Activated CD8-positive, alpha-beta T cell treated with anti-CD3 and anti-CD28 coated beads for 36 hours (primary cell): ENCODE data around the gene MICA. TPM values are rescaled to one million over a fixed set of nuclear protein-coding genes. Genes with fewer than 3 reads are reported as not detected.
"Not testable (repeated sequence)": the region's sequence is repeated elsewhere in the genome, so short reads cannot be mapped to it uniquely, and the experiment has no call there.

ENCODE experiments used
- ATAC-seq: fragments of 200-7000 bp; cut with Tn5 transposase; one replicate; pipeline ENCODE4 v1.10.0; 2021; ENCODE audit warnings: mild to moderate bottlenecking, moderate library complexity
- CTCF ChIA-PET: fragments of 350-600 bp; sonication (Branson Sonifier 250); formaldehyde crosslinking; loops from one replicate; lab custom pipeline; 2021; ENCODE audit warnings: antibody characterized with exemption; lab: Charles Lee
- POLR2A ChIA-PET: fragments of 350-600 bp; sonication (Branson Sonifier 250); formaldehyde crosslinking; loops from one replicate; lab custom pipeline; 2021; ENCODE audit warnings: antibody characterized with exemption; lab: Charles Lee
- DNase-seq: peaks from one replicate; pipeline ENCODE4 v3.0.0-alpha.2; 2020
- H3K27ac Mint-ChIP-seq: one replicate; pipeline ENCODE4 v1.8.0; 2021; ENCODE audit warnings: mild to moderate bottlenecking, mixed read lengths
- H3K27me3 Mint-ChIP-seq: one replicate; pipeline ENCODE4 v1.8.0; 2021; ENCODE audit warnings: mixed read lengths
- H3K36me3 Mint-ChIP-seq: one replicate; pipeline ENCODE4 v1.8.0; 2021; ENCODE audit warnings: low read depth, mixed read lengths
- H3K4me1 Mint-ChIP-seq: one replicate; pipeline ENCODE4 v1.8.0; 2021; ENCODE audit warnings: low read depth, mixed read lengths
- H3K4me3 Mint-ChIP-seq: one replicate; pipeline ENCODE4 v1.8.0; 2021; ENCODE audit warnings: mild to moderate bottlenecking, moderate library complexity, mixed read lengths
- H3K9me3 Mint-ChIP-seq: one replicate; pipeline ENCODE4 v1.8.0; 2021; ENCODE audit warnings: mixed read lengths
- CTCF ChIP-seq: fragments of 200-600 bp; IDR thresholded peaks from one replicate; pipeline ENCODE4 v1.8.0; 2022; ENCODE audit warnings: antibody characterized with exemption, mild to moderate bottlenecking
- intact Hi-C: fragments of 100-400 bp; cut with micrococcal nuclease; formaldehyde crosslinking; loops from one replicate; pipeline ENCODE4 v1.10.0; 2022
- total RNA-seq, 2 experiments: library from RNA; stranded (reverse); gene quantifications; one replicate each; pipeline ENCODE4 v1.2.3, GENCODE V29; 2021

MICA gene
- total RNA-seq, 2 experiments from 2014 or later: 5.6 to 6.0 TPM

DNA sequence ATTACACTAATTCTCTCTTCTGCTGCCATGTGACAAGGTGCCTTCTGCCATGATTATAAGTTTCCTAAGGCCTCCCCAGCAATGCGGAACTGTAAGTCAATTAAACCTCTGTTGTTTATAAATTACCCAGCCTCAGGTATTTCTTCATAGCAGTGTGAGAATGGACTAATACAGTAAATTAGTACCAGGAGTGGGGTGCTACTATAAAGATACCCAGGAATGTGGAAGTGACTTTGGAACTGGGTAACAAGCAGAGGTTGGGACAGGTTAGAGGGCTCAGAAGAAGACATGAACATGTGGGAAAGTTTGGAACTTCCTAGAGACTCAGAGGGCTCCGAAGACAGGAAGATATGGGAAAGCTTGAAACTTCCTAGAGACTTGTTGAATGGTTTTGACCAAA lies 34.8 kb downstream of the MICA start:
- H3K9me3 Mint-ChIP-seq: peaks cover 6% of the 10 kb centered on the region
- H3K27ac Mint-ChIP-seq: no peak overlapping the region
- TF ChIP-seq CTCF: no peak
- no peaks in the 10 kb centered on the region for H3K36me3 Mint-ChIP-seq
- H3K4me1 Mint-ChIP-seq: peaks cover 4% of the 10 kb centered on the region
- intact Hi-C loops: no loop called here
- H3K4me3 Mint-ChIP-seq: no peak overlapping the region
- peaks cover 25% of the 10 kb centered on the region for H3K27me3 Mint-ChIP-seq
- ChIA-PET POLR2A (no interaction called here), CTCF (interaction anchor here (2.2 to 2.6 kb wide), 2 partner anchors 38 to 40 kb away, joined by 13 to 16 read pairs; no protein-coding TSS in a partner anchor)
- no peak for ATAC-seq
- no peak for DNase-seq

DNA sequence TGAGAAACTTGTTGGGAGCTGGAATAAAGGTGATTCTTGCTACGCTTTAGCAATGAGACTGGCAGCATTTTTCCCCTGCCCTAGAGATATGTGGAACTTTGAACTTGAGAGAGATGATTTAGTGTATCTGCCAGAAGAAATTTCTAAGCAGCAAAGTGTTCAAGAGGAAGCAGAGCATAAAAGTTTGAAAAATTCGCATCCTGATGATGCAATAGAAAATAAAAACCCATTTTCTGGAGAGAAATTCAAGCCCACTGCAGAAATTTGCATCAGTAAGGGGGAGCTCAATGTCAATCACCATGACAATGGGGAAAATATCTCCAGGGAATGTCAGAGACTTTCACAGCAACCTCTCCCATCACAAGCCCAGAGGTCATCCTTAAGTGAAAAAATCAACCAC lies 35.3 kb downstream of the MICA start:
- DNase-seq (no peak), ATAC-seq (no peak)
- no peak for TF ChIP-seq CTCF
- Mint-ChIP-seq H3K4me1 (peaks cover 4% of the 10 kb centered on the region), H3K27ac (no peak overlapping the region), H3K9me3 (peaks cover 6% of the 10 kb centered on the region), H3K4me3 (no peak overlapping the region), H3K36me3 (no peaks in the 10 kb centered on the region), H3K27me3 (peaks cover 25% of the 10 kb centered on the region)
- intact Hi-C loops: no loop called here
- POLR2A ChIA-PET: interaction anchor here (0.6 kb wide), 1 partner anchor 897 kb away, joined by 3 read pairs; no protein-coding TSS in a partner anchor
- CTCF ChIA-PET: interaction anchor here (1.0 to 2.6 kb wide), 4 partner anchors 10 to 72 kb away, joined by 3 to 16 read pairs (median 8); no protein-coding TSS in a partner anchor

DNA sequence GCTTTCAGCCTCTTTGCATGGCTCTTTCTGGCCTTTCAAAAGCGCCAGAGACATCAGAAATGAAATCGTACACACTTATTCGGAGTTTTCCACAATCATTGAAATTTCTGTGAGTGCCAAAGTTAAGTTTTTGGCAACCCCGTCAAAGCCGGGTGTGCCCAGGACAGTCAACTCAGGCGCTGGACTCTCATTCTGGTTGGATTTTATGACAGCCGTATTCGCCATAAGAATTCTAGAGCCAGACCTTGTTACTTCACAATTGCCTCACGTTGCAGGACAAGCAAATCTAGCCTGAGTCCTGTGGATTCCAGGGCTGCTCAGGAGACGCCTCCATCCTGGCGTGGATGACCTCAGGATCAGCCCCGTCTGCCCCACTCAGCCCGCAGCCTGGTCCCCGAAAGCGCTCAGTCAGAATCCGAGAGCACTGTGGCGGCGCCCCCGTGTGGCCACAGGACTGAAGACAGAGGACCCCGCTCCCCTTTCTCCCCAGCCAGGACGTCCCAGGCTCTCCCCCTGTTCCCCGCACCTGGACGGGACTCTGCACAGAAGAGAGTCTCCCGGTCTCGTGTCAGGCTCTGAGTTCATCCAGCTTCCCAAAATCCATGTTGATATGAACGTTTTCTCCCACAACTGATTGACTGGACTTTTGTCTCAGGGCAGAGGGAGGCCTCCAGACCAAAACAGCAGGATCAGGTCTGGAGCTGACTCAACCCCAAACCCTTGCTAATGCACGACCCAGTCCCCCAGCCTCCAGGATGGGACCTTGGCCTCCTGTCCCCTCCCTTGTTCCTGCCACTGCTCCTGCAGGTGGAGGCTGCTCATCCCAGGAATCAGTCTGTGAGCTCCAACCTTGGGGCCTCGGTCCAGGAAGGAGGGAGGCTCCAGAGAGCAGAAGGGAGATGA lies 38.2 kb downstream of the MICA start:
- ChIA-PET POLR2A (interaction anchor here (2.0 kb wide), 1 partner anchor 10 kb away, joined by 5 read pairs; no protein-coding TSS in a partner anchor), CTCF (interaction anchor here (0.7 to 4.1 kb wide), 26 partner anchors 10 to 245 kb away, joined by 3 to 98 read pairs (median 5); partner anchors contain the start of gene MICA)
- Mint-ChIP-seq H3K27ac (no peak overlapping the region), H3K4me1 (peaks cover 4% of the 10 kb centered on the region), H3K36me3 (no peaks in the 10 kb centered on the region), H3K4me3 (no peak overlapping the region), H3K9me3 (peaks cover 6% of the 10 kb centered on the region), H3K27me3 (peaks cover 23% of the 10 kb centered on the region)
- peak; percentile 90 for TF ChIP-seq CTCF
- peak; percentile 94 for DNase-seq
- ATAC-seq: peak; percentile 93
- intact Hi-C loops: loop anchor here (1.0 kb wide), 1 partner anchor 44 kb away; no protein-coding TSS in a partner anchor

- ChIA-PET CTCF (interaction anchor here (1.2 kb wide), 1 partner anchor 49 kb away, joined by 5 read pairs; no protein-coding TSS in a partner anchor), POLR2A (interaction anchor here (1.3 kb wide), 1 partner anchor 16 kb away, joined by 4 read pairs; no protein-coding TSS in a partner anchor)
- Mint-ChIP-seq H3K27ac (no peak overlapping the region), H3K27me3 (peaks cover 17% of the 10 kb centered on the region), H3K4me3 (no peak overlapping the region), H3K9me3 (no peaks in the 10 kb centered on the region), H3K4me1 (peaks cover 4% of the 10 kb centered on the region), H3K36me3 (no peaks in the 10 kb centered on the region)
- DNase-seq: no peak
- intact Hi-C loops: no loop called here
- no peak for TF ChIP-seq CTCF
- ATAC-seq: peak; percentile 58
Observed at GRCh38 chr6:31446481-31446880, 43.1 kb downstream of the MICA start.

DNA sequence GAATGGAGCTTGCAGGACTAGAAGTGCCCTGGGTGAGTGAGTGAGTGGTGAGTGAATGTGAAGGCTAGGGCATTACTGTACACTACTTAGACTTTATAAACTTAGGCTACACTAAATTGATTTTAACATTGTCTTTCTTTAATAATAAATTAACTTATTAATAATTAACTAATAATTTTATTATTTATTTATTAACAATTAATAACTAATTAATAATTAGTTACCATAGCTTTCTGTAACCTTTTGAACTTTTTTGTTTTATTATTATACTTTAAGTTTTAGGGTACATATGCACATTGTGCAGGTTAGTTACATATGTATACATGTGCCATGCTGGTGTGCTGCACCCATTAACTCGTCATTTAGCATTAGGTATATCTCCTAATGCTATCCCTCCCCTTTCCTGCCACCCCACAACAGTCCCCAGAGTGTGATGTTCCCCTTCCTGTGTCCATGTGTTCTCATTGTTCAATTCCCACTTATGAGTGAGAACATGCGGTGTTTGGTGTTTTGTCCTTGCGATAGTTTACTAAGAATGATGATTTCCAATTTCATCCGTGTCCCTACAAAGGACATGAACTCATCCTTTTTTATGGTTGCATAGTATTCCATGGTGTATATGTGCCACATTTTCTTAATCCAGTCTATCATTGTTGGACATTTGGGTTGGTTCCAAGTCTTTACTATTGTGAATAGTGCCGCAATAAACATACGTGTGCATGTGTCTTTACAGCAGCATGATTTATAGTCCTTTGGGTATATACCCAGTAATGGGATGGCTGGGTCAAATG lies 43.8 kb downstream of the MICA start:
- H3K4me3 Mint-ChIP-seq, H3K4me1 Mint-ChIP-seq, H3K36me3 Mint-ChIP-seq, ATAC-seq, DNase-seq, intact Hi-C loops, H3K27ac Mint-ChIP-seq, H3K9me3 Mint-ChIP-seq: not testable (repeated sequence)
- ChIA-PET CTCF (interaction anchor here (1.2 kb wide), 1 partner anchor 49 kb away, joined by 5 read pairs; no protein-coding TSS in a partner anchor), POLR2A (interaction anchor here (1.3 kb wide), 1 partner anchor 17 kb away, joined by 4 read pairs; no protein-coding TSS in a partner anchor)
- peaks cover 17% of the 10 kb centered on the region for H3K27me3 Mint-ChIP-seq
